NCI-H69 (cell line): ENCODE results near the gene TOMM70.
"Not testable (repeated sequence)": the region's sequence is repeated elsewhere in the genome, so short reads cannot be mapped to it uniquely, and the experiment has no call there.

Source experiments
- DNase-seq: peaks from one replicate; lab custom pipeline; 2025; lab: John Stamatoyannopoulos, UW

Gene TOMM70

DNA sequence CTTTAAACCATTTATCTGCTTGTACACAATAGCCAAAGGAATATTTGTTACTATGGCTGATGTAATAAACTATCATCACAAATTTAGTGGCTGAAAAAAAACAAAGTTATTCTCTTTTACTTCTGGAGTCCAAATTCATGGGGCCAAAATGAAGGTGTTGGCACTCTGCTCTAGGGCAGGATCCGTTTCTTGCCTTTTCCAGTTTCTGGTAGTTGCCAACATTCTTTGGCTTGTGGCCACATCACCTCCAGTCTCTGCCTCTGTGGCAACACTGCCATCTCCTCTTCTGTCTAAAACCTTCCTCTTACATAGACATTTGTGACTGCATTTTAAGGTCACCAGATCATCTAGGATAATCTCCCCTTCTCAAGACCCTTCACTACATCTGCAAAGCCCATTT is 39.0 kb downstream of the TOMM70 start:
- DNase-seq = no peak

DNA sequence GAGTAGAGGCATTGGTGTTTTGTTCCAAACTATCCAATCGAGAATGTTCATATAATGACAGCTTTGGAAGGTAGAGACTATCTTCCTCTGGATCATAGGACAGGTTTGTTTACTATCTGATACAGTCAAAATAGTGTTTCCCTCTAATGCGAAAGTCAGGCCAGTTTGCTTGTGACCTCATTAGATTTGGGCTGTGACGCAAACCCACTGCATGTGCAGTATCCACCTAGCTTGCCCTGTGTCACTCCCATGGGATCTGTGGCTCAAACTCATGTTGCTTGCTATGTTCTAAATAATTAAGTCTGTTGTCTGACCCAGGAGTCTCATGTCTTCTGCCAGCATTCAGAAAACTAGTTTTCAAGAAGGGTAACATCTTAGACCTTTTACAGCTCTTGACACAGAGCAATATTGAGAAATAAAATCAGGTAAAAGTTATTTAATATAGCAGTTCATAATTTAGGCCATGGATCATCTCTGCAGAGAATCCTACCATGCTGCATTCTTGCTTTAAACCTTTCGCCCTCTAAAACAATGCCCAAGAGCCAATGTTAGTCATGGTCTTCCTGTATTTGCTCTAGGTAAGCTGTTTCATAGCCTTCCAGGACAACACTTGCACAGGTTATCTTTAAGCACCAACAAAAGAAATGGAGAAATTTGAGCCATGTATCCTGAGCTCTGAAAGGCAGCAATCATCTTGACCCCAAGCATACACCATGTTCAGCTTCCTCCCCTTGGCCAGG is 40.0 kb downstream of the TOMM70 start:
- DNase-seq = no peak

DNA sequence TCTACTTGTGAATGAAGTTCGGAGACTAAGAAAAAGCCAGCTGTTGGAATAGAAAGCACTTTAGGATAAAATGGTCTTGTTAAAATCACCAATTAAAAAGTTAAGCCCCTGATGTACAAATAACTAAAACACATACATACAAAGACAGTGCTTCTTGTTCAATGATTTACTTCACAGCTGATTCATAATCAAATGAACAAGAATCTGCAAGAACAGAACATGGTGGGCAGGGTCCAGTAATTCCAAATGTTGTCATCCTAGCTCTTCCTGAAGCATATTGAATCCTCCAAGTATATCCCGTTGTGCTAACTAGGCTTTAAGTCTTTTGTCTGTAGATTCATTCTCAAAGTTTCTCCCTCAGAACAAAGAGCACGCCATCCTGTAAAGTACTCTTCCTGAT is 41.9 kb downstream of the TOMM70 start:
- no peak for DNase-seq

GRCh38 chr3:100358413-100358812 is 42.5 kb downstream of the TOMM70 start:
- no peak for DNase-seq

DNA sequence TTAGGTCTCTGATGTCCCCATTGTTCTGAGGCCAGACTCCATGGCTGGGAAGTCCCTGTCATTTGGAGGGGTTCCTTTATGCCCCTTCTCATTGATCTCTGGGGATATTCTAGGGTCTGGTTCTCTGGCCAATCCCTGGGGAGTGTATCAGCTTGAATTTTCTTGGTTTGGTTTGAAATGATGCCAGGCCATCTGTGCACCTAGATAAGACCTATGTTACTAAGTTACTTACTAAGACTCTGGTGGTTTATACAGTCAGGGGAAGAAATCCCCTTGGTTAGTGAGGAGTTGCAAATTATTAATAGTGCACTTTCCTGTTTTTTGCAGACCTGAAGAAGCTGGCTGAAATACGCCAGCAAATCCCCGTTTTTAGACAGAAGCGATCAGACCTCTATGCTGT is 46.0 kb downstream of the TOMM70 start:
- no peak for DNase-seq

- DNase-seq = no peak
These were observed 48.3 kb downstream of the TOMM70 start for GRCh38 chr3:100352296-100353231.

DNA sequence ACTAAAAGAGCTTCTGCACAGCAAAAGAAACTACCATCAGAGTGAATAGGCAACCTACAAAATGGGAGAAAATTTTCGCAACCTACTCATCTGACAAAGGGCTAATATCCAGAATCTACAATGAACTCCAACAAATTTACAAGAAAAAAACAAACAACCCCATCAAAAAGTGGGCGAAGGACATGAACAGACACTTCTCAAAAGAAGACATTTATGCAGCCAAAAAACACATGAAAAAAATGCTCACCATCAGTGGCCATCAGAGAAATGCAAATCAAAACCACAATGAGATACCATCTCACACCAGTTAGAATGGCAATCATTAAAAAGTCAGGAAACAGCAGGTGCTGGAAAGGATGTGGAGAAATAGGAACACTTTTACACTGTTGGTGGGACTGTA is 49.1 kb downstream of the TOMM70 start:
- DNase-seq = not testable (repeated sequence)

GRCh38 chr3:100348727-100349126 is 52.2 kb downstream of the TOMM70 start:
- DNase-seq = no peak

GRCh38 chr3:100340527-100340926 is 60.4 kb downstream of the TOMM70 start:
- no peak for DNase-seq

- no peak for DNase-seq
These were observed 61.1 kb downstream of the TOMM70 start for GRCh38 chr3:100339786-100340185.

GRCh38 chr3:100338911-100339310 is 62.0 kb downstream of the TOMM70 start:
- no peak for DNase-seq

DNA sequence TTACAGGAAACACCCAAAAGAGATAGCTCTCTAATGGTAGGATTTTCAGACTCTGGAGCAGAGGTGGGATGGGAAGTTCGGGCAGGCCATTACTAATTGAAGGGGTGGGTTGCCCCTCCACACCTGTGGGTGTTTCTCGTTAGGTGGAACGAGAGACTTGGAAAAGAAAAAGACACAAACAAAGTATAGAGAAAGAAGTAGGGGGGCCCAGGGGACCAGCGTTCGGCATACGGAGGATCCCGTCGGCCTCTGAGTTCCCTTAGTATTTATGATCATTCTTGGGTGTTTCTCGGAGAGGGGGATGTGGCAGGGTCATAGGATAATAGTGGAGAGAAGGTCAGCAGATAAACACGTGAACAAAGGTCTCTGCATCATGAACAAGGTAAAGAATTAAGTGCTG is 64.7 kb downstream of the TOMM70 start:
- not testable (repeated sequence) for DNase-seq

DNA sequence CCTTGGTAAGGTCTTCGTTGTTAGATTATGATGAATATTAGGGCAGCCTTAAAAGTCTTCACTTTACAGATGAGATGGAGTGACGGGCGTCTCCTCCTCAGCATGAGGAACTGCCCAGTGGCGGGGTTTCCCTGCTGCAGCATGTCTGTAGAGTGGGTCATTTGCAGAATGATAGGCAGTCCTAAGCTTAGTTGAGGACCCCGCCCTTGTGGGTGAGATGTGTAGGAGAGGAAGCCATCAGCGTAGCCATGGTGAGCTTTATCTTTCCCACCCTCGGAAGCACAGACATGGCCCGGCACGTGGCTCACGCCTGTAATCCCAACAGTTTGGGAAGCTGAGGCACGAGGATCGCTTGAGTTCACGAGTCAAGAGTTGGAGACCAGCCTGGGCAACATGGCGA is 65.5 kb downstream of the TOMM70 start:
- DNase-seq = peak; percentile 14

- DNase-seq = peak; percentile 90
These were observed 66.2 kb downstream of the TOMM70 start, which contains the start of gene NIT2 for GRCh38 chr3:100334488-100335351. Gene NIT2, plus strand, starts transcription at chr3:100334757. Its CDS starts 35 bp downstream, at chr3:100334792.

GRCh38 chr3:100333970-100334487 is 66.9 kb downstream of the TOMM70 start:
- no peak for DNase-seq

DNA sequence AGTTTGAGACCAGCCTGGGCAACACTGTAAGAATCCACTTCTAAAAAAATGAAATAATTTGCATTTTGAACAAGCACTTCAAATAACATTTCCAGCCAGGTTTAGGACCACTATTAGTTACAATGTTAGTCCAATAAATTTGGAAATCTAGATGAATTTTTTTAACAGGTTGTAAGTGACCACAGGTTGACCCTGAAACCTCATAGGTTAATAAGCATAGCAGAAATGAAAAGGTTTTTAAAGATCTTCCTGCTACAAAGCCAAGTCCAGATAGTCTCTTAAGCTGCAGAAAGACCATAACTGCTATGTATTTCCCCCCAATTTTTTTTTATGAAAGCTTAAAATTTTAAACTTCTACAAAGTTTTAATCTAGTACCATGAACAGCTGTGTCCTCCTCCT is 67.8 kb downstream of the TOMM70 start:
- no peak for DNase-seq

GRCh38 chr3:100331660-100332059 is 69.2 kb downstream of the TOMM70 start:
- DNase-seq = no peak

DNA sequence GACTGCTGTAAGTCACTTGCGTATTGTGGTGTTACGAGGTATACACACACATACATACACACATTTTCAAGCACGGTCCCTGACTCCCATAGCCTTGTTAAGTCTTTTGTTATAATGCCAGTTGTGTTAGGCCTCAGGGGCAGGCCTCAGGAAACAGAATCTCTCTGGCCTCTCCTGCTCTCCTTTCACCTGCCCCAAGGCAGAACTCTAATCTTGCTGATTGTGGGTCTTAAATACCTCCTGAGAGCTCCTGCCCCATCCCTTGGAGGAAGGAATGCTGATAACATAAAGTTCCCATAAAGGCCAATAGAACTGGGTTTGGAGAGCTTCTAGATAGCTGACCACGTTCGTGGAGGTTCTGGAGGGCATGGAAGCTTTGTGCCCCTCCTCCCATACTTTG is 70.2 kb downstream of the TOMM70 start:
- DNase-seq = no peak

DNA sequence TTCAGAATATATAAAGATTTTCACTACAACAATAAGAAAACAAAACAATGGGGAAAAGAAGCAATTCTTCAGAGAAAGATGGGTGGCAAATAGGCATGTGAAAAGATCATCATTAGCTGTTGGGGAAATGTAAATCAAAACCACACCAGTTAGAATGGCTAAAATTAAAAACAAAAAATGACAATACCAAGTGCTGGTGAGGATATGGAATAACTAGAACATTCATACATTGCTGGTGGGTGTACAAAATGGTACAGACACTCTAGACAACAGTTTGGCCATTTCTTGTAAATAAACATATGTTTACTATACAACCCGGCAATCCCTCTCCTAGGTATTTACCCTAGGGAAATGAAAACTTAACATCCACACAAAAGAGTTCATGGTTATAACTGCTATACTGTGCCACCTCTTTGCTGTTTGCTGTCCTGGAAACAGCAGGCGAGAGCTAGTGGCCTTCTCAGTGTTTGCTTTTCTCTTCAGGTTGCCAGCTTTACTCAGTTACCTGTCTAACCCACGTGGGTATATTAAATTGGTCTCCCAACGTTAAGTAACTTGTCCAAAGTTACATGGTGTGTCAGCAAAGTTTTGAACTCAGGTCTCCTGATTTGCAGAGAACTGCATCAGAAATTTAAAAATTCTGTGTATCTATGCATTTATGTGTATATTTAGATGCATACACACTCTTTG is 70.9 kb downstream of the TOMM70 start:
- DNase-seq = peak; percentile 31

DNA sequence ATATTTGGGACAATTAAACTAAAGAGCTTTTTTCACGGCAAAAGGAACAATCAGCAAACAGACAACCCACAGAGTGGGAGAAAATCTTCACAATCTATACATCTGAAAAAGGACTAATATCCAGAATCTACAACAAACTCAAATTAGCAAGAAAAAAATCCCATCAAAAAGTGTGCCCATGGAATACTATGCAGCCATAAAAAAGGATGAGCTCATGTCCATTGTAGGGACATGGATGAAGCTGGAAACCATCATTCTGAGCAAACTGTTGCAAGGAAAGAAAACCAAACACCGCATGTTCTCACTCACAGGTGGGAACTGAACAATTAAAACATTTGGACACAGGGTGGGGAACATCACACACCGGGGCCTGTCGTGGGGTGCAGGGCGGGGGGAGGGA is 73.5 kb downstream of the TOMM70 start:
- DNase-seq = not testable (repeated sequence)

DNA sequence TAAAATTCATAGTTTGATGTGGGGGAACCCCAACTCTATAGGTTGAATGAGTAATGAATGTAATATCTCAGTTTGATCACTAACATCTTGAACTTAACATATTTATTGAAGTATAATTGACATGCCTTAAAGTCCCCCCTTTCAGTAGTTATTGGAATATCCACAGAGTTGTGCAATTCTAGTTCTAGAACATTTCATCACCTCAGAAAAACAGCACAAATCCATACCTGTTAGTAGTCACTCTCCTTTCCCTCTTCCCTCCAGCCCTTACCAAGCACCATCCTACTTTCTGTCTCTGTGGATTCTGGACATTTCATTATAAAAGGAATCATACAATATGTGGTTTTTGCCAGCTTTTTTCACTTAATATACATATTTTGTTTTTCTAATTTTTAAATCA is 75.1 kb downstream of the TOMM70 start:
- no peak for DNase-seq
